Fibroblast of gingiva (primary cell): Measurements from ENCODE around the gene BHLHA9.
"Not testable (repeated sequence)": the region's sequence is repeated elsewhere in the genome, so short reads cannot be mapped to it uniquely, and the experiment has no call there.

ENCODE experiments used
- DNase-seq: peaks from one replicate; pipeline ENCODE4 v3.0.0-alpha.2; 2011; ENCODE audit warnings: low read depth

Gene BHLHA9

DNA sequence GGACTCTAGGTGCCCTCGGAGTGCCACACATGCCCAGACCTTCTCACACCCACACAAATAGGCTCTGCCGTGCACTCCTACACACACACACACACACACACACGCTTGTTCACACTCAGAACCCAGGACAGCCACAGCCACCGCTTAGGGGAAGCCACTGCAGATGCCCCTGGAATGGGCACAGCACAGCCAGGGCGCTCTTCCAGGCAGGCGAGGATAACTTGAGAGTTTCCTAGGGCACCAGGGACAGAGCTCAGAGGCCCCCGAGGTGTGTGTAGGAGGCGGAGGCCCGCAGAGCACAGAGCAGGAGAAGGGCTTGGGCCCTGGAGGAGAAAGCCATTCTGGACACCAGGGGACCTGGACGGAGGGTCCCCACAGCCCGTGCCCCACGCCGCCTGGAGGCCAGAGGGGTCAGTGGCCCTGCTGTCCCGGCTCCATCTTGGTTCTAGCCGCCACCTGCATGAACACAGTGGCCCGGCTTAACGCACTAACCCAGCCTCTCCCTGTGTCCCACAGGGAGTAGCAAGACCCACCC is 30.2 kb downstream of the BHLHA9 start:
- no peak for DNase-seq

DNA sequence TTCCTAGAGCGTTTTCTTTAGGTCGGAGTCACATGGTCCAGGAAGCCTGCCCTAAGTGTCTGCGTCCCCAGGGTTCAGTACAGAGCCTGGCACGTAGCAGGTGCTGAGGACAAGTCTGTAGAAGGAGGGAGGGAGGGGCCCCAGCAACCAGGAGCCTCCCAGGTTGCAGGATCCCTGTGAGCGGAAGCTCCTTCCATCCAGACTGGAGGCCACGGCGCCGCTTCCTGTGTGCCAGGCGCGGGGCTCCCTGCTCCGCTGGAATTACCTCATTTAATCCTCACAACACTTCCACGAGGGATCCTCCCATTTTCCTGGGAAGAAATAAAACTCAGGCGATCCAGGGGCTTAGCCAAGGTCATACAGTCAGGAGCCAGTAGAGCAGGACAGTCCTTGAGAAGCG is 31.3 kb downstream of the BHLHA9 start:
- no peak for DNase-seq

DNA sequence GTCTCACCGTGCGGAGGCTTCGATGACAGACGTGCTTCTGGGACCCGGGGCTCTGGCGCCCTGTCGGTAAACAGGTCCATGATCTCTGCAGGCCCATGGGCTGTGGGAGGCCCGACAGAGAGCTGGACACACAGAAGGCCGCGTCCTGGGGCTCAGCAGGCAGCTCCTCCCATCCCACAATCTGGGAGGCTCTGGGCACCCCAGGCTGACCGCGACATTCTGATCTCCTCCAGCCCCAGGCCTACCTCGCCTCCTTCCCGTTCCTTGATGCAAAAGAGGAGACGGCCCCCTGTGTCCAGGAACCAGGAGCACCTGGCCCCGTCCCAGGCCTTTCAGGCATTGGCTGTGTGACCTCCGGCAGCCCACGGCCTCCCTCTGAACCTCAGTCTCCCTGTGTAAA is 32.5 kb downstream of the BHLHA9 start:
- no peak for DNase-seq

DNA sequence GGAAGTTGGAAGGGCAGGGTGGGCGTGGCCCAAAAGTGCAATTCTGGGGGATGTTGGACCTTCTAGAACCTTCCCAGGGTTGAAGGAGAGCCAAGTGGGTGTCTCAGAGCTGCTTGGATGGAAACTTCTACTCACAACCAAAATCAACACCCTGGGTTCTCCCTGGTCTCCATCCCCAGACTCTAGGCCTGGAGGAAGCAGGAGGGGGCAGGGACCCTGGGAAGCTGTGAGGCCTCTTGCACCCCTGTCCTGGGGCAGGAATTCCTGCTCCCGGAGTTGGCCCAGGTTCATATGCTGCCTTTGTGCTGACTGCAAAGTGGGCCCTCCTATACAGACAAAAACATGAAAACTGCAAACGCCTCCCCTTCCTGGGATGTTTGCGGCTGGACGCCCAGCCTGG is 34.3 kb downstream of the BHLHA9 start:
- no peak for DNase-seq

DNA sequence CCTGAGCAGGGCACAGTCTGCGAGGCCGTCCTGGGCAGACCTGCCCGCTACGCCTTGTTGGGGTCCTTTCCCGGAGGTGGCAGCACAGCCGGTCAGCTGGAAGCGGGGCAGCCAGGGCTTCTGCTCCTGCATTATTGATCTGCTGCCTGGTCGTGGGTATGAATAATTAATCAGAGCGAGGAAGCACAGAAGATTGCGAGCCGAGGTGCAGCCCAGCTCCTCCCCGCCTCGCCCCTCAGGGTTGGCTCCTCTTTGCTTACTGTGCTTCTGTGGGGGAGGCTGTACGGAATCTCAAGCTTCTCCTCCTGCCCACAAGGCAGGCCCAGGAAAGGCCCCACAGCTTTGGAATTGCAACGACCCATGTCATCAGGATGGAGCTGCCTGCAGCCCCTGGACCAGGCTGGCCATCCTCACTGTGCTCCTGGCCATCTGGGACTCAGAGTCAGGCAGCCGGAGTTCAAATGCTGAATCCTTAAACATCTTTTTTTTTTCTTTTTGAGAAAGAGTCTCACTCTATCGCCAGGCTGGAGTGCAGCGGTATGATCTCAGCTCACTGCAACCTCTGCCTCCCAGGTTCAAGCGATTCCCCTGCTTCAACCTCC is 34.8 kb downstream of the BHLHA9 start:
- DNase-seq: no peak

DNA sequence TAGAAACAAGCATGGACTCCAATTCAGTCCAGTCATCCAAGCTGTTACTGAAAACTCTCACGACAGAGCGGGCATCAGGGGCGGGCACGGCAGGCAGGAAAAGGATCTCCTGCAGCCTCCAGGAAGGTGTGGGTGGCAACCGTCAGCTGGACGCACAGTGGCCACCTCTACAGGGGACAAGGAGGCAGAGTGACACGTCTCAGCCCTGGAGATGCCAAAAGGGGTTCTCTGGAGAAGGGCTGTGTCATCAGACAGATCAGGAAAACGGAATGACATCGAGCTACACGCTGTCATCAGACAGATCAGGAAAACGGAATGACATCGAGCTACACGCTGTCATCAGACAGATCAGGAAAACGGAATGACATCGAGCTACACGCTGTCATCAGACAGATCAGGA is 37.6 kb downstream of the BHLHA9 start:
- DNase-seq: not testable (repeated sequence)

DNA sequence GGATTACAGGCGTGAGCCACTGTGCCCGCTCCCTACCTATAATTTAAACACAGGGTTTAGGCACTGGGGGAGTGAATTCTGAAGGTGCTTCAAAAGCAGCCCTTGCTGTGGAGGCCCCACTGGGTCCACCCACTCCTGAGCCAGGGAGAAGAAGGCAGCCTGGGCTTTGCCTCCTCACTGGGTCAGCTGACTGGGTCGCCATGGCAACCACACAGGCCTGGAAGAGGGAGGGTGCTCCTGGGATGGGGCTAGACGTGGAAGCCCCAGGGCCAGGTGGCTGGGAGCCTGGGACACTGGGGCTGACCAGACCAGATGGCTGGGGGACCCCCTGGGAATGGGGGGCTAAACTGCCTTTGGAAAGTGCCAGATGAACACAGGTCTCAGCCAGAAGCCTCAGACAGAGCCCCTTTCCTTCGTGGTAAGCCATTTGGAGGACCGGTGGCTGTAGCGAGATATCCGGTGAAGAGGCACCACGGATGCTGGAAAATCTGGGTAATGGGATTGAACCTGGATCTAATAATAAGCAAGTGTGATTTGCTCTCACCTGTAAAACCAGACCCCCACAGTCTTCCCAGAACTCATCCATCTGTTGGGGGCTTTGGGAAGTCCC is 42.1 kb downstream of the BHLHA9 start:
- no peak for DNase-seq

DNA sequence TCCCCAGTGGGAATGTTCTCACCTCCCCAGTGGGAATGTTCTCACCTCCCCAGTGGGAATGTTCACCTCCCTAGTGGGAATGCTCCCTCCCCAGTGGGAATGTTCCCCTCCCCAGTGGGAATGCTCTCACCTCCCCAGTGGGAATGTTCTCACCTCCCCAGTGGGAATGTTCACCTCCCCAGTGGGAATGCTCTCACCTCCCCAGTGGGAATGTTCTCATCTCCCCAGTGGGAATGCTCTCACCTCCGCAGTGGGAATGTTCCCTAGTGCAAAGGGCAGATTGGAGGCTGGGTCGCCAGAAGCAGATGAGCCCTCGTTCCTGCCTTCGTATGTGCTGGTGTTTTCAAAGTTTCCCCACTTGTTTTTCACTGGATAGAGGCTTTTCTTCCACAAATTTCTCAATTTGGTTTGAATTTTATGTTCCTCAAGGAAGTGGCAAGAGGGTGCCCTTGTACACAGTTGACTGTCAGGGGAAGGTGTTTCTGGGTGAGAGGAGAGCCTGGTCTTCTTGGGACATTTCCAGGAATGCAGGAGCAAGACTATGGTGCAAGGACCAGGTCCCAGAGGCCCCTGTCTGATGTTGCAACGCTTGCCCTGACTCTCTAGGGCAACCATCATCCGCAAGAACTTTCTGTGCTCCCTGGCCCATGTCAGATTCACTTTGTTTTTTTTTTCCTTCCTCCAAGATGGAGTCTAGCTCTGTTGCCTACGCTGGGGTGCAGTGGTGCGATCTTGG is 43.2 kb downstream of the BHLHA9 start:
- DNase-seq: peak; percentile 67

DNA sequence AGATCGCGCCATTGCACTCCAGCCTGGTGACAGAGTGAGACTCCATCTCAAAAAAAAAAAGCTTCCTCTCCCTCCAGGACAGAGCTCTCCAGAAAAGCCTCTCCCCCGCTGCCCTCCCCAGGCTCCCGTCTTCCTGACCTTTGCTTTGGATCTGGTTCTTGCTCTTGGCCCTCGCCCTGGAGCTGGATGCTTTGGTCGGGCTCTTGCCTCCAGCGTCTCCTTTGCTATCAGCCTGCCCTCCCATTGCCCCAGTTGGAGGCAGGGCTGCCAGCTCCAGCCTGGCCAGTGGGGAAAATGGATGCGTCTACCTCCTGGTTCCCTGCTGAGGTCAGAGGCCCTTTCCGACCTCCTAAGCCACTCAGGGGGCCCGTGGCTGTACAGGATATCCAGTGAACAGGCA is 45.2 kb downstream of the BHLHA9 start:
- no peak for DNase-seq

DNA sequence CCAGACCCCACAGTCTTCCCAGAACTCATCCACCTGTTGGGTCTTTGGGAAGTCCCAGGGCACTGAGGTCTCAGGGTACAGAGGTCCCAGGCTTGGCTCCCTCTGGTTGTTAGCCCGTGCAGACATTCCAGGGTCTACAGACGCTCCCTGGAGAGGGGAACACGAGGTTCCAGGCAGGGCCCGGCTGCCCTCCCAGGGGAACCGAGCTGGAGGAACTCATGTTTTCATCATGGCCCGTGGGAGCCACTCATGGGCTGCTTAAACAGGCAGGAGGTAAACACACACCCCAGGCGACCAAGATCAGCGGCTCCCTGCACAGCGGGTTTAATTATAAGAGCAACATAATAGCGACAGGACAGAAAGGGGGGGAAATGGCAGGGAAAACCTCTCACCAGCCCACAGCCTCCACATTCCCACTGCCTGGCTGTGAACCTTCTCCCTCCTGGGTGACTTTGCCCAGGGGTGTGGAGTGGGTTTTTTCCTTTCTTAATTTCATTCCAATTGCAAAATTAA is 45.7 kb downstream of the BHLHA9 start:
- DNase-seq: no peak
